Adrenal gland (tissue), 5 donors: ENCODE data around the gene HLA-F.

Experiments used
- CTCF ChIP-seq, 6 experiments: fragments of 450-650 bp in 4 of 6; fragments of 200-600 bp in 2 of 6; sonication (generic) in 1 of 6; IDR thresholded peaks; 1 replicate in 5 of 6; 2 replicates in 1 of 6; pipeline versions ENCODE4 v1.5.1 to v1.8.0; 2016 to 2021; ENCODE audit warnings: antibody characterized with exemption in 6 of 6, mild to moderate bottlenecking in 2 of 6, moderate library complexity in 1 of 6
- POLR2A ChIP-seq, 2 donors: fragments of 450-650 bp; IDR thresholded peaks; one replicate each; pipeline ENCODE4 v1.6.1; 2017; ENCODE audit warnings: antibody characterized with exemption in 2 of 2, mild to moderate bottlenecking in 2 of 2, moderate library complexity in 1 of 2
- donor health status: DM: no; HTN: no; CAD: no.

GRCh38 chr6:29757701-29758293 lies 34.6 kb downstream of the HLA-F start:
- TF ChIP-seq CTCF (IDR thresholded peaks at IDR 0.05) (no peak), POLR2A (IDR thresholded peaks at IDR 0.05) (no peak)
